HCT116 (cell line): ENCODE data around the gene SAMHD1. TPM values are rescaled to one million over a fixed set of nuclear protein-coding genes. Genes with fewer than 3 reads are reported as not detected.

ENCODE experiments used
- ATAC-seq: fragments of 200-7000 bp; cut with Tn5 transposase; 2 replicates; pipeline ENCODE4 v1.9.1; 2020; ENCODE audit warnings: mild to moderate bottlenecking, moderate library complexity
- BruUV-seq: library from RNA; stranded (reverse); fragments of 400-500 nt; replicated peaks from 2 replicates; lab custom pipeline; 2021; lab: Mats Ljungman, UMichigan
- CTCF ChIA-PET: fragments of 300-600 bp; sonication (Branson Sonifier 250); formaldehyde crosslinking; loops from one replicate; lab custom pipeline; 2021; ENCODE audit warnings: antibody characterized with exemption; lab: Charles Lee
- POLR2A ChIA-PET: fragments of 300-600, 350-600 bp; sonication (Branson Sonifier 250); formaldehyde crosslinking; loops from one replicate; lab custom pipeline; 2021; ENCODE audit warnings: antibody characterized with exemption; lab: Charles Lee
- RAD21 ChIA-PET, 2 experiments: fragments of 300-600 bp; sonication (Branson Sonifier 250); formaldehyde crosslinking; loops; one replicate each; lab custom pipeline; 2023; ENCODE audit warnings: low total read pairs in 2 of 2; ENCODE audit not compliant: uncharacterized antibody in 2 of 2, unreplicated experiment in 2 of 2, low non-redundant PET in 1 of 2; lab: Charles Lee
- DNase-seq: peaks from one replicate; pipeline ENCODE4 v3.0.0-alpha.2; 2010; ENCODE audit warnings: low read depth, low spot score
- H2AFZ ChIP-seq: fragments of 200-600 bp; shearing (Covaris generic), sonication (generic); 2 replicates; pipeline ENCODE4 v1.6.1; 2017; ENCODE audit warnings: low read depth, mixed run types, mixed read lengths, antibody characterized with exemption, low read length; ENCODE audit not compliant: poor library complexity, severe bottlenecking
- H3K27ac ChIP-seq: 2 replicates; pipeline ENCODE4 v1.5.1; 2012; ENCODE audit warnings: low read depth, low read length
- H3K27me3 ChIP-seq: fragments of 200-600 bp; sonication (generic); 2 replicates; pipeline ENCODE4 v1.6.1; 2016; ENCODE audit warnings: mixed run types, low read length, mixed read lengths; ENCODE audit not compliant: insufficient read depth
- H3K36me3 ChIP-seq, 2 experiments: fragments of 200-500 bp in 1 of 2; fragments of 200-600 bp in 1 of 2; sonication (Bioruptor generic) in 1 of 2; sonication (generic) in 1 of 2; 2 replicates each; pipeline versions ENCODE4 v1.5.1 to v1.6.1; 2014 to 2016; ENCODE audit warnings: low read length in 2 of 2, inconsistent platforms in 1 of 2, mixed read lengths in 1 of 2, mixed run types in 1 of 2; ENCODE audit not compliant: insufficient read depth in 2 of 2, control insufficient read depth in 1 of 2
- H3K4me1 ChIP-seq, 2 experiments: fragments of 200-600 bp in 1 of 2; sonication (generic) in 1 of 2; 2 replicates each; pipeline versions ENCODE4 v1.5.1 to v1.6.1; 2012 to 2017; ENCODE audit warnings: low read length in 2 of 2, inconsistent platforms in 1 of 2, mild to moderate bottlenecking in 1 of 2, mixed read lengths in 1 of 2, mixed run types in 1 of 2, moderate library complexity in 1 of 2; ENCODE audit not compliant: insufficient read depth in 2 of 2, control insufficient read depth in 1 of 2
- H3K4me2 ChIP-seq: fragments of 200-600 bp; sonication (generic); 2 replicates; pipeline ENCODE4 v1.6.1; 2017; ENCODE audit warnings: mixed run types, low read length, mixed read lengths
- H3K4me3 ChIP-seq, 2 experiments: fragments of 200-600 bp in 1 of 2; sonication (generic) in 1 of 2; replicated peaks in 1 of 2; 2 replicates each; pipeline ENCODE4 v1.5.1; 2011 to 2016; ENCODE audit warnings: low read length in 2 of 2, control low read depth in 1 of 2, low read depth in 1 of 2, mild to moderate bottlenecking in 1 of 2, mixed read lengths in 1 of 2, mixed run types in 1 of 2
- H3K79me2 ChIP-seq: fragments of 200-600 bp; sonication (generic); 2 replicates; pipeline ENCODE4 v1.6.1; 2017; ENCODE audit warnings: mild to moderate bottlenecking, mixed run types, low read length, moderate library complexity, mixed read lengths; ENCODE audit not compliant: insufficient read depth
- H3K9ac ChIP-seq: fragments of 200-600 bp; sonication (generic); 2 replicates; pipeline ENCODE4 v1.6.1; 2016; ENCODE audit warnings: low read length, mixed read lengths
- H3K9me2 ChIP-seq: fragments of 200-600 bp; sonication (generic), shearing (Covaris generic); 2 replicates; pipeline ENCODE4 v1.6.1; 2017; ENCODE audit warnings: mixed run types, mild to moderate bottlenecking, moderate library complexity; ENCODE audit not compliant: insufficient read depth
- H3K9me3 ChIP-seq, 2 experiments: fragments of 200-500 bp in 1 of 2; fragments of 200-600 bp in 1 of 2; sonication (Bioruptor generic) in 1 of 2; sonication (generic) in 1 of 2; 2 replicates each; pipeline ENCODE4 v1.6.1; 2014 to 2017; ENCODE audit warnings: low read length in 2 of 2, mixed read lengths in 2 of 2, inconsistent platforms in 1 of 2, low read depth in 1 of 2, mild to moderate bottlenecking in 1 of 2, mixed run types in 1 of 2, moderate library complexity in 1 of 2; ENCODE audit not compliant: control insufficient read depth in 1 of 2, insufficient read depth in 1 of 2
- H4K20me1 ChIP-seq: fragments of 200-600 bp; sonication (generic), shearing (Covaris generic); 2 replicates; pipeline ENCODE4 v1.6.1; 2017; ENCODE audit warnings: mixed run types, mild to moderate bottlenecking, moderate library complexity; ENCODE audit not compliant: insufficient read depth
- EGR1 ChIP-seq: IDR thresholded peaks from 2 replicates; pipeline ENCODE4 v1.6.1; 2012; ENCODE audit warnings: low read depth
- FOSL1 ChIP-seq: IDR thresholded peaks from 2 replicates; pipeline ENCODE4 v1.6.1; 2012; ENCODE audit warnings: low read depth
- POLR2A ChIP-seq: IDR thresholded peaks from 2 replicates; pipeline ENCODE4 v1.7.0; 2011; ENCODE audit warnings: borderline replicate concordance; ENCODE audit not compliant: insufficient read depth, insufficient read length; ENCODE audit errors: extremely low read depth
- POLR2AphosphoS5 ChIP-seq: IDR thresholded peaks from 2 replicates; pipeline ENCODE4 v1.6.1; 2011; ENCODE audit warnings: mild to moderate bottlenecking, low read depth, low read length, moderate library complexity
- REST ChIP-seq: IDR thresholded peaks from 2 replicates; pipeline ENCODE4 v1.6.1; 2012; ENCODE audit warnings: low read depth
- SIN3A ChIP-seq: IDR thresholded peaks from 2 replicates; pipeline ENCODE4 v1.6.1; 2012; ENCODE audit warnings: low read depth
- SP1 ChIP-seq: IDR thresholded peaks from 2 replicates; pipeline ENCODE4 v1.6.1; 2012; ENCODE audit warnings: low read depth
- SRF ChIP-seq: IDR thresholded peaks from 2 replicates; pipeline ENCODE4 v1.6.1; 2012; ENCODE audit warnings: low read depth
- ZFX ChIP-seq: fragments of 450-650 bp; IDR thresholded peaks from 2 replicates; pipeline ENCODE4 v1.6.1; 2017
- intact Hi-C: fragments of 100-400 bp; cut with micrococcal nuclease; formaldehyde crosslinking; loops from 2 replicates; pipeline ENCODE4 v1.10.0; 2022
- total RNA-seq: library from RNA; stranded (reverse); gene quantifications from one replicate; pipeline ENCODE4 v1.2.1, GENCODE V29; 2021; ENCODE audit not compliant: unreplicated experiment
- TF ChIP-seq, protein P1 (sequence below): IDR thresholded peaks from 2 replicates; pipeline ENCODE4 v1.6.1; 2011; ENCODE audit warnings: mild to moderate bottlenecking, low read length, moderate library complexity; ENCODE audit not compliant: insufficient replicate concordance; ENCODE audit errors: extremely low read depth

Gene SAMHD1
- total RNA-seq, 1 experiment from 2014 or later = 21.4 TPM

DNA sequence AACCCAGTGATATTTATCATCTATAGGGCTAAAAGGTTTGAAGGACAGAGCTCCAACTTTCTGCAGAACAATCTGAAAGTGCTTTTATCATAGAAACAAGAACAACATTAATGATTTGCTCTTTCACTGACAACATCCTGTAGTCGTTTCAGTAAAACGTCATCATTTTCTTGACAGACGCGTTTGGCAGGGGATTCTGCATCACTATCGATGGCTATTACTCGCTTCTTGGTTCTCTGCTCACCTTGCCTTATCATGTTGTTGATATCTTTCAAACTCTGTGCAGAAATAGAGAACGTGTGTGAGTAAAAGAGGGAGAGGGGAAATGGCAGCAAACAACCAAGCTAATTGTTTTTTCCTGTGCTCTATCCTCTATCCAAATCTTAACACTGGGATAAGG, 47.1 kb upstream of the SAMHD1 start:
- Histone ChIP-seq H3K36me3 (peaks cover 4 to 11% of the 10 kb centered on the region in 2 experiments; a peak in 3 of 4 replicates), H3K4me1 (no peaks in the 10 kb centered on the region), H3K9me3 (no peaks in the 10 kb centered on the region), H3K27me3 (no peaks in the 10 kb centered on the region), H3K79me2 (no peaks in the 10 kb centered on the region), H3K4me3 (no peak overlapping the region), H3K9me2 (no peaks in the 10 kb centered on the region), H2AFZ (no peak overlapping the region), H3K27ac (no peak overlapping the region), H3K4me2 (no peak overlapping the region), H4K20me1 (no peaks in the 10 kb centered on the region), H3K9ac (no peak overlapping the region)
- BruUV-seq = no TSS peak
- ChIA-PET POLR2A (no interaction called here), RAD21 (no interaction called here), CTCF (no interaction called here)
- TF ChIP-seq SRF (no peak), SIN3A (no peak), SP1 (no peak), POLR2A (no peak), EGR1 (no peak), FOSL1 (no peak), ZFX (no peak), POLR2AphosphoS5 (no peak), REST (no peak)
- TF ChIP-seq, protein P1, sequence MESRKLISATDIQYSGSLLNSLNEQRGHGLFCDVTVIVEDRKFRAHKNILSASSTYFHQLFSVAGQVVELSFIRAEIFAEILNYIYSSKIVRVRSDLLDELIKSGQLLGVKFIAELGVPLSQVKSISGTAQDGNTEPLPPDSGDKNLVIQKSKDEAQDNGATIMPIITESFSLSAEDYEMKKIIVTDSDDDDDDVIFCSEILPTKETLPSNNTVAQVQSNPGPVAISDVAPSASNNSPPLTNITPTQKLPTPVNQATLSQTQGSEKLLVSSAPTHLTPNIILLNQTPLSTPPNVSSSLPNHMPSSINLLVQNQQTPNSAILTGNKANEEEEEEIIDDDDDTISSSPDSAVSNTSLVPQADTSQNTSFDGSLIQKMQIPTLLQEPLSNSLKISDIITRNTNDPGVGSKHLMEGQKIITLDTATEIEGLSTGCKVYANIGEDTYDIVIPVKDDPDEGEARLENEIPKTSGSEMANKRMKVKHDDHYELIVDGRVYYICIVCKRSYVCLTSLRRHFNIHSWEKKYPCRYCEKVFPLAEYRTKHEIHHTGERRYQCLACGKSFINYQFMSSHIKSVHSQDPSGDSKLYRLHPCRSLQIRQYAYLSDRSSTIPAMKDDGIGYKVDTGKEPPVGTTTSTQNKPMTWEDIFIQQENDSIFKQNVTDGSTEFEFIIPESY = no peak
- no peak for DNase-seq
- intact Hi-C loops = no loop called here
- ATAC-seq = no peak
